GM18870 (cell line): ENCODE results near the gene PLEKHA3.
"Not testable (repeated sequence)": the region's sequence is repeated elsewhere in the genome, so short reads cannot be mapped to it uniquely, and the experiment has no call there.

Source experiments
- ATAC-seq: cut with Tn5 transposase; IDR thresholded peaks from one replicate; pipeline ENCODE4 v1.9.1; 2021; ENCODE audit warnings: moderate library complexity; ENCODE audit not compliant: unreplicated experiment

Gene PLEKHA3

DNA sequence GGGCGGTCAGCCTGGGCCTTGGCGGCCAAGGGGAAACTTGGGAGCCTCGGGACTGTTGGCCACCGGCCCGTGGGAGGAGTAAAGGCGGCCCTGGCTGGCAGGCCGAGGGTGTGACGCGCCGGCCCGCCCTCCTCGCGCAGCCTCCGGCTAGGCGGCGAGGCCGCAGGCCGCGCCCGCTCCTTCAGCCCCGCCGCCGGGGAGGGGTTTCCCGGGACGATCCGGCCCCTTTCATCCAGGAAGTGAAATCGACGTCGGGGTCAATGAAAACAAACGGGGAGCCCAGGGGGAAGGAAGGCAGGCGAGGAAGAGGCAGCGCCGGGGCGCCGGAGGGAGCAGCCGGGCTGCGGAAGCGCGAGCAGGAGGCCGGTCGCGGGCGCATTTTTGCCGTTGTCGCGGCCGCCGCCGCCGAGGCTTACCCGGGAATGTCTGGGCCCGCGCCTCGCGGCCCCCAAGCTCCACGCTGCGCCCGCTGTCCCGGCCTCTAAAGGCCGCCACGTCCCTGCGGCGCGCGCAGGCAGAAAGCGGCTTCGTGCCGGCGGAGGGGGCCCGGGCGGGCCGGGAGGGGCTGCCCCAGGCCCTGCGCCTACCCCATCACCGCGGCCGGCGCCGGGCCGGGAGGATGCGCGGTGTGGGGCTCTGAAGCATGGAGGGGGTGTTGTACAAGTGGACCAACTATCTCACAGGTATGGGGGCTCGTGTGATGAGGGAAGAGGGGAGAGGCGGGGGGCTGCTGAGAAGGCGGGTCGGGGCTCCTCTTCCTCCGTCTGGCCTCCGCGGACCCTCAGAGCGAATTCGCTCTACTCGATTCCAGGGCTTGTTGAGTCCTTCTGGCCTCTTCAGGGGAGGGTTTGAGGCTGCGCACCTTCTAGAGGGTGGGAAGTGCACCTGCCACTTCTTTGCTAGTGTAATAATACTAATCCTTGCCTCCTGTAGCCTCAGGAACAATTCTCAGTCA is at the start of gene PLEKHA3:
Gene PLEKHA3 (plus strand): TSS at position 231 of the 955 bp plus-strand sequence. CDS start 413 bp downstream, at position 644.
- peak; percentile 36 for ATAC-seq

DNA sequence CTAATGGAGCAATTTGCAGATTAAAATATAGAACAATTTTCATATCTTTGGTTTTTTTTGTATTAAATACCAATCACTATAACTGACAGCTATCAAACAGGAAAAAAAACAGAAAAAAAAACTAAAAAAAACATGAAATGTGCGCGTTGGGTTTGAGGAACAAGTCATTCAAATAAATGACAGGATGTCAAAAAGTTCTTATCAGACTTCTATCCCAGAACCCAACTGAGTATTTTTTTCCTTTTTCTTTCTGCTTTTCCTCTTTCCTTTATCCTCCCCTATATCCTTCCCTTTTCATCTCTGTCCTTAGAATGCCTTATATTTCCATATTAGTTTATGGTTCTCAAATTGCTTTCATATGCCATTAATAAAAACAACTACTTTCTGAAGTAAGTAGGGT is 43.6 kb upstream of the PLEKHA3 start:
- no peak for ATAC-seq

DNA sequence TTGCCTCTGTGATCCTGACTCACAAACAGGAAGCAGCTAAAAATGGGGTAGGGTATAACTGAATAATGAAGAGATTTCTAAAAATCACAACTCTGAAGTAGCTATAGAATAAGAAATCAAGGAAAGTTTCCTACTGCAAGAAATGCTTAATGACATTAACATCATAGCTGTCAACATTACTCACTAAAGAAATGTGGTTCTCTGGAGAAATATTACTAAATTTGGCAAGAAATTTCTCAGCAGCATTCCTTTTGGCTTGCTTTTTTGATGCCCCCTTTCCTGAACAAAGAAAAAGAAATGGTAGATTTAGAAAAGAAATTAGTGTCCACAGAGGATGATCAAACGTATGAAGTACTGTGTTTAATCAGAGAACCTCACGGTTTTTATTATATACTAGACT is 38.8 kb upstream of the PLEKHA3 start:
- ATAC-seq = no peak

DNA sequence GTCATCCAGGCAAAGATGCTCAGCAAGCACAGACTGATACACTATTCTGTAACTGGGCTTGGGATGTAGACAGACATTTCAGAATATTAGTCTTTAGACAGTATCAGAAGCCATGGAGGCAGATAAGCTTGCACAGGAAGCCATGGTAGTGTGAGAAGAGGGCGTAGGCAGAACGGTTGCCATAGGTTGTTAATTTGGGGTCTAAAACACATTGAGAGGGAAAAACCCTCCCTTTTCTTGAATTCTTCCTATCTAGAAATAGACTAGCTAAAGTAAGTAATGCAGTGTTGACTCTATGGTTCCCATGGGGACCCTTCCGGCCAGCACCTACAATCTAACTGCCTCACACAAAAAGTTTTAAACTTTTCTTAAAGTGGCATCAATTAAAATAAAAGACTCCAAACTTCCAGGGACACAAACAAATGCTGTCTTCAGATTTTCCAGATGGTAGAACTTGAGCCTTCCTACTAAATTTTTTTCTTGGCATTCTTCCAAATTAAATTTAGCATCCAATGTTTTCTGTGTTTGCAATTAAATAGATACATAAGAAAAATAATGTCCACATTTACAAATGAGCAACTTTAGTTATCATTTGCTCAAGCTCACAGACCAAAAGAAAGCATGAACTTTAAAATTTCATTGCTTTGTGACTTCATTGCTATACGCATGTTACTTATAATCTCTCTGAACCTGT is 31.1 kb upstream of the PLEKHA3 start:
- ATAC-seq = no peak

DNA sequence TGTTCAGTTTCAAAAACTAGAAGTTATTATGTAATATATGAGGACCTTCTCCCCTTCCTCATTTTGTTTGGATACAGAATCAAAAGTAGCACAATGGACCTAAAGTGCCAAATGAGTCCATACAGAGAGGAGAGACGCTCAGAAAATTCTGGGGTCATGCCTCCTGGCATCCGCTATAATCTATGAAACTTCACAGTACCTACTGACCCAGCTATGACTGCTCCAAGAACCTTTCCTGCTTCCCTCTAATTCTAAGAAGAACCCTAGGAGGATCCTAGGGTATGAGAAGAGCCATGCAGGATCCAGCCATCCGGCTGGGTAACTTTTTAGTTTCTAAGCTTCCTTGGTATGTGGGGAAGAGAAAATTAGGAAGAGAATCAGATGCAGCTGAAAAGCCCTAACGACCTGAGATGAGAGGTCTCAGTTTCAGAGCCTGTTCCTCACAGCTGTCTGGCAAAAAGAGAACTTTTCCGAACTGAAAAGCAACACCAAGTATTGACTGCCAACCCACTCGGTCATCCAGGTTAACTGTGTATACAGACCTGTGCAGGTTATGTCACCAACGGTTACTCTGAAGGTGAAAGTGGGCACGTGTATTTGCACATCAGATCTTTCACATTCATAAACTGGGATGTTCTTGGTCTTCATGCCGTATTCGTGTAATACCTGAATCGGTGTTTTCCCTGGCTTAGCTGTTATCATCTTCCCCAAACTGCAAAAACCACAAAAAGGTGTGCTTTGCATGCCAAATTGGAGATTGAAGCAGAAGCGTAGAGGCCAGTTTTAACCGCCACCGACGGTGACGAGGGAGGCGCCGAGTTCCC is 30.3 kb upstream of the PLEKHA3 start:
- no peak for ATAC-seq

DNA sequence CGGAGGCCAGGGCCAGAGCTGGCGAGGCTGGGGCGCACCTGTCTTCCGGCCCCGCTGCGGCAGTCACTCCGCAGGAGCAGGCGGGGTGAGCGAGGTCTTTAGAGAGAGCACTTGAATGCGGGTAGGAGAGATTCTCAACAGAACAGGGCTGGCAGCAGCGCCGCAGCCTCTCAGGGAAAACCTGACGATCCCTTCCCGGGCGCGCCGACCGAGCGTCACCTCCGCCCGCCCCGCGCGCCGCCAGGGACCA is 29.8 kb upstream of the PLEKHA3 start:
- peak; percentile 39 for ATAC-seq

DNA sequence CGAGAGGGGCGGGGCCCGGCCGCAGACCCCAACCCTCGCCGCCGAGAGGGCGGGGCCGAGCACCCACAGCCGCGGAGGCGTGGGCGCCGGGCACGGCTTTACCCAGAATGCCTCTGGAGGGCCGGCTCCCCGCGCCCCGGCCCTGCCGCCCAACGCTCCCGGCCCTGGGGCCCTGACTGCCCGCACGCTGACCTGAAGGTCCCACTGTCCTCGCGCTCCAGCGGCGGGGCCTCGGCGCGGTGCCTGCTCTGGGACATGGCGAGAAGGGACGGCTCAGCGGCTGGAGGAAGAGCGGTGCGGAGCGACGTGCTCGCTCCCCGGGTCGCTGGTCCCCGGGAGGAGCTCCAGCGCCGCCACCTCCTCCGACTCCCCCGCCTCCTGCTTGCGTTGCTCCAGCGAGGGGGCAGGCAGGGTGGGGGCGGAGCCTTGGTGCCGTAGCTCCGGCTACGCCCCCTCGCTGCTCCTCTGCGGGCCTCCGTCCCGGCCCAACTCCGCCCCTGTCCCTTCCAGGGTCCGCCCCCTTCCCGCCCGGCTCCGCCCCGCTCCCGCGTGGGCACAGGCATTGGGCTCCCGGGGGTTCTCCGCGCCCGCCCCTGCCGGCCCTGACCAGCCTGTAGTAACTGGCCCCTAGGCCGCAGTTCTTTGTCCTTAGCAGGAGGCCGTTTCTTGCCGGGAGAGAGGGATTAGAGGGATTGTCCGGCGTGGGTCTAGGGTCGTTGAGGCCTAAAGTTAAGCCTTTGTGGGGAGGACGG is 29.3 kb upstream of the PLEKHA3 start, which contains the start of the genes PJVK and PRKRA:
Gene PJVK (plus strand): TSS at position 605 of the 752 bp plus-strand sequence. CDS start 2,032 bp downstream, outside the sequence.
Gene PRKRA (minus strand): TSS at position 402 of the 752 bp plus-strand sequence. CDS start 145 bp downstream, at position 257.
- ATAC-seq = peak; percentile 72

DNA sequence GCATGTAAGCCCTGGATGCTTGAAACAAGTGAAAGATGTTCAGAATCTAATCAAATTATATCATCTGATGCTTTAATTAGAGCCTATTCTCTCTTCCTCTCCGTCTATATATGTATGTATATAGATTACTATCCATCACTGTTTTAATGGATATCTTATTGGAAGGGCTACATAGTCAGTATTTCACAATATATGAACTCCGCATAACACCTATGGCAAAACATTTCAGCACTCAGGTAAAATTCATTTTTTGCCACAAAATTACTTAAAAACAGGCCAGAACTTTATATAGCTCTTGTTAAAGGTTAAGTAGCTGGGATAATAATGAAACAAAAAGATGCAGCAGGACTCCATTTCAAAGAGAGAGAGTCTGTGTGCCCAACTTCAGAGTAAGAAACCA is 27.9 kb upstream of the PLEKHA3 start:
- no peak for ATAC-seq

DNA sequence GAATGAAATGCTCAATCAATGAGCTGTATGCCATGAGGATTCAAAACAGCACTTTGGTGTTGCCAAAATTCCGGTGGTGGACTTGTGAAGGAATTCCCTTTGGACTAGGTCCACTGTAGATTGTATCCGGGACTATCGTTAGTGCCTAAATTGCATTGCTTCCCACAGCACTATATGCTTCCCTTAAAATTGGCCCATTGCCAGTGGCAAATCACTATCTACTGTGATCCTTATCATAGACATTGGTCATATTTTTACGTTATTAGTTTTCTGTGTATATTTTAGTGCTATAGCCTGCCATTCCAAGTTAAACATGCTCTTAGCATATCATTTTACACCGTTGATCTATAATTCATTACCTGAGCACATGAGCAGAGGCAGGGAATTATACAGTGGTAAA is 27.4 kb upstream of the PLEKHA3 start:
- no peak for ATAC-seq

DNA sequence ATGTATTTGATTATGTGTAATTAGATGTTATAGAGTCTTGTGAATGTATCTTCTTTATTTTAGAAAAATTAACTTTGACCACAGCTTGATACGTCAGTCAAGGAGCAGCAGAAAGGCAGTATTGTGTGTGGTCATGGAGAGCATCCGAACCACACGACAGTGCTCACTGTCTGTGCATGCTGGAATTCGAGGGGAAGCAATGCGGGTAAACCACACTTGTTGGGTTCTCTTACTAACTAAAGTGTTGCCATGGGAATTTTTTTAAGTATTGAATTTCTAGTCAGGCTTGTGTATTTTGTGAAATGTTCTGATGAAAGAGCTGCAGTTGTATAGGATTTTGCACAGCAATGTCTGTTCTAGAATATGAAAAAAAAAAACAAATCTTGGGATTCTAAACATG is 24.3 kb upstream of the PLEKHA3 start:
- no peak for ATAC-seq

DNA sequence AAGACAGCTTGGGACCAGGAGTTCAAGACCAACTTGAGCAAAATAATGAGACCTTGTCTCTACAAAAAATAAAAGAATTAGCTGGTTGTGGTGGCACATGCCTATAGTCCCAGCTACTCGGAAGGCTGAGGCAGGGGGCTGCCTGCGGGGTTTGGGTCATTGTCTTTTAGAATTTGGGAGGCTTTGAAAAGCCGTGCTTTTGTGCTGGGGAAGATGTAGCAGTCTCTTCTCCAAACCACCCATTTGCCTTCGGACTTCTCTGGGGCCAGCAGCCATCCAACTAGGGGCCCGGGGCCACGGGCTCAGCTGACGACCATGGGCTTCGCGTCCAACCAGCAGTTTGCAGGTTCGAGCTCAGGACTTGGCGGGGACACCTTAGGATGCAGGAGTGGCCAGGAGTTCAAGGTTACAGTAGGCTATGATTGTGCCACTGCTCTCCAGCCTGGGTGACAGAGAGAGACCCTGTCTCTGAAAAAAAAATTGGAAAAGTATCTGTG is 22.8 kb upstream of the PLEKHA3 start:
- no peak for ATAC-seq

DNA sequence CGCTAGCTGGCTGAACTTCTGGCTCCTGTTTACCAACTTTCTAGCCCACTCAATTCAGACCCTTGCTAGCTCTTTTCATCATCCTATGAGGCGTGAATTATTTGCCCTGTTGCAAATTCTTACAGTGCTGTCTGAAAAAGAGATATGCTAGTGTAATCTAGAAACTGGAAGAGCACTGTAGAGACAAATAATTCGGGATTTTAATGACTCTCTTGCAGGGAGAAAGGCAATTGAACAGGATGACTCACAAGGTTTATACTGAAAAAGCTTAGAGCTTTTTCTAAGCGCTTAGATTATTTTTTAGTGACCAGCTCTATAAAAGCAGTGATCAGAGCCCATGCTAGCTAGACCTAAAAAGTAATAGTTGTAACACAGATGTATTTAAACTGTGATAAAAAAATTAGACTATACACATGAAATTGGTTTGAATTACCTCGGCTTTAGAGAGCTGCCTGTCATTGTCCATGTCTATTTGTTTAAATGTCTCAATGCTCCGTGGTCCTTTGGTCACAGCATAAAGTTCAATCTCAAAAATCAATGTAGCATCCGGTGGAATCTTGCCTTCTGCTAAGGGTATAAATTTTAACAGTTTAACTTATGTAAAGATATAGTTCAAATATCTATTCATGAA is 10.9 kb upstream of the PLEKHA3 start:
- ATAC-seq = no peak

DNA sequence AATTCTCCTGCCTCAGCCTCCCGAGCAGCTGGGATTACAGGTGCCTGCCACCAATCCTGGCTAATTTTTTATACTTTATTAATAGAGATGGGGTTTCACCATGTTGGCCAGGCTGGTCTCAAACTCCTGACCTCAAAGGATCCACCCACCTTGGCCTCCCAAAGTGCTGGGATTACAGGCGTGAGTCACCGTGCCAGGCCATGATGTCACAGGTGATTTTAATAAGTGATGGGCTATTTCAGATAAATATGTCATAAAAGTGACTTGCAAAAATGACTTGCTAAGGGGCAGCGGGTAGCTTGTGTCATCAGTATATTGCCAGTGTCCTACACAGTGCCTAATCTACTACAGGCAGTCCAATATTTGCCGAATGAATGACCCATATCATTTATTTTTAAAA is 8.9 kb upstream of the PLEKHA3 start:
- not testable (repeated sequence) for ATAC-seq

DNA sequence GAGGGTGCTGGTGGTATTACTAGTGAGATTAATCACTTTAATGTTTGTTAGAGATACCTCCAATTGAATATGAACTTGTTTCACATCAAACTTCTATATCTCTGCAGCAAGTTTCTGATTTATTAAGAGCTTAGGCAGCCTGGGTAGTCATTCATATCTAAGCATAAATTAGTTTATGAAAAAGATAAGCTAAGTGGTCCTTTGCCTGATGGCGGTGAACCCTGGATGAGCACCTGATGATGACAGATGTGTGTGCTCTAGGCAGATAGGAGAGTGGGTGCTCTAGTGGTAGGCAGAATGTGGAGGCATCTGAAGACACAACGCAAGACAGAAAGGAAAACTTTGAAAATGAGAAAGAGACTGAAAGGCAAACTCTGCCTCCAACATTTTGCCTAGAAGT is 6.9 kb upstream of the PLEKHA3 start:
- no peak for ATAC-seq

DNA sequence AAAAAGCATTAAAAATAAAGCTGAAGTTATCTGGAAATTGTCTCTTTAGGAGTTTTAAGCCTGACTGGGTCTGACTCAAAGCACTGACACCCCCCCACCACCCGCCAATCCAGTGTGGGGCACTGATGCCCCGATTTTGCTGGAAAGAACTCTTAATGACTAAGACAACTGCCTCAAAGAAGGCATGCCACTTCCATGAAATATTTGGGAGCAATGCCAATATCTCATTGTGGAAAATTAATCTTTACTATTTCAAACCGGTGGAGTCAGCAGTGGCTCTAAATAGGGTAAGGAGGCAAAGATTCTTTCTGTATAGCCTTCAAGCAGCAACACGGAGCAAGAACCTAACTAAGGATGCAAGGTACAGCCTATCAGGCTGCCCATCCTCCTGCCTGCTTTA is 6.3 kb upstream of the PLEKHA3 start:
- no peak for ATAC-seq

DNA sequence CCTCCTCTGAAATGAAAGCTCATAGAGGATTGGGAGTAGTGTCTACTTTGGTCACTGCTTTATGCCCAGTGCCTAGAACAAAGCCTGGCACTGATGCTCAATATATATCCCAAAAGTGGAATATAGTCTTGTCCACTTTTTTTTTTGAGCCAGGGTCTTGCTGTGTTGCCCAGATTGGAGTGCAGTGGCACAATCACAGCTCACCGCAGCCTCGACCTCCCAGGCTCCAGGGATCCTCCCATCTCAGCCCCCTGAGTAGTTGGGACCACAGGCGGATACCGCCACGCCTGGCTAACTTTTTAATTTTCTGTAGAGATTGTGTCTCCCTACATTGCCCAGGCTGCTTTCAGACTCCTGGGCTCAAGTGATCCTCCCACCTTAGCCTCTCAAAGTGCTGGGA is 5.7 kb upstream of the PLEKHA3 start:
- no peak for ATAC-seq

DNA sequence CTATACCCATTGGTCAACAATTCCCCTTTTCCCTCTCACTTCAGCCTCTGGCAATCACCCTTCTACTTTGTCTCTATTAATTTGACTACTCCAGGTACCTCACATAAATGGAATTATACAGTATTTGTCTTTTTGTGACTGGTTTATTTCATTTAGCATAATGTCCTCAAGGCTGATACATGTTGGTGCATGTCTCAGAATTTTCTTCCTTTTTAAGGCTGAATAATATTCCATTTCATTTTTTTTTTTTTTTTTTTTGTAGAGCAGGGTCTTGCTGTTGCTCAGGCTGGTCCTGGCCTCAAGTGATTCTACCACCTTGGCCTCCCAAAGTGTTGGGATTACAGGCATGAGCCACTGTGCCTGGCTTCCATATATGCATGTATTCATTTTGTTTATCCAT is 3.8 kb upstream of the PLEKHA3 start:
- ATAC-seq = no peak

DNA sequence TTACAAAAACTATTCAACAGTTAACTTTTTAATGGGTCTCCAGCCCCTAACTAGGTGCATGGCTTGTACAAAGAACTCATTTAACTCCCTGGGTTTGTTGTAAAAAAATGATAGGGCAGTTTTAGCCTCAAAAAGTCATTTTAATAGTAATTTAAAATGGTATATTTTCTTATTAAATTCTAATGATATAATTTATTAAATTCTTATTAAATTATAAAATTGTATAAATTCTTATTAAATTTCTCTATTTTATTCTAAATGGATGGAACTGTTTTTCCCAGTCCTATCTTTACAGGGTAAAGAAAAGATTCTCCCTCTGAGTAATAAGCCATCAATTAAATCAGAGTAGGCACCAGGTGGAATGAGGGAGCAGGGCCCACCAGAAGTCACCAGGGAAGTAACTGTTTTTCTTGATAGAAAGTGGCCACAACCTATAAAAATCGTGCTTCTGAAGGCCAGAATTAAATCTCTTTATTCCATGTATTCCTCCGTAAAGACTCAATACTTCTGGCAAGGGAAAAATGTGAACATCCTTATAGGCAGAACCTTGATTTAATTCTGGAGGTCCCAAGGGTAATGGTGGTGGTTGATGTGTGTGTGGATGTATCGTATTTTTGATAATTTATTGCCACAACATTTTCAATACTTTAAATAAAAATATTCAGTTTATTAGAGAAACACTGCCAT is 2.7 kb upstream of the PLEKHA3 start:
- no peak for ATAC-seq

DNA sequence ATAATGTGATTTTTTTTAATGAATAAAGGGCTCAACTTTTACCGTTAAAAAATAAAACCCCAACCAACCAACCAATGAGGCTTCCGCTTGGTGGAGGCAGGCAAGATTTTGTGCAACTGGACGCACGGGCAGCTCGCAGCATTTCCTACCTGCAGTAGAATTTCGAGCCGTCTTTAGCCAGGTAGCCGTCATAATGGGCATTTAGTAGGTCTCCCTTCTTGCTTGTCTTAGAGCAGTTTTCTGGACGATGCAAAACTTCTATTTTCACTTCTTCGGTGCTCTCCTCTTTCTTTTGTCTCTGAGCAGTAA is 2.2 kb upstream of the PLEKHA3 start:
- no peak for ATAC-seq
